ENCODE measurements around the gene TCEANC2.

DNA sequence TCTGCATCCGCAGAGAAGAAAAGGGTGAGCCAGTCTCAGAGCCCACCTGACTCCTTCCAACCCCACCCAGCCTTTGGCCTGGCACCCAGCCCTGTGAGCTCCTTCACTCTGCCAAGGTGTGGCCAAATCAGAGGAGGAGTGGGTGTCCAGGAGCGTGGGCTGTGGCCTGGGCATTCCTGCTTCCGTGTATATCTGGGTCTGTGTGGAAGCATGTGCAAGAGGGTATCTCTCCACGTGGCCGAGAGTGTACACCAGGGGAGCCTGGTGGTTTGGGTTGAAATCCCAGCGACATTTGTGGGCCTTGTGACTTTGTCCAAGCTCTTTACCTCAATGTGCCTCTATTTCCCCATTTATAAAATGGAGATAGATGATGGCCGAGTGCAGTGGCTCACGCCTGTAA lies 69.6 kb downstream of the TCEANC2 start:
- TF ChIP-seq, protein P1, sequence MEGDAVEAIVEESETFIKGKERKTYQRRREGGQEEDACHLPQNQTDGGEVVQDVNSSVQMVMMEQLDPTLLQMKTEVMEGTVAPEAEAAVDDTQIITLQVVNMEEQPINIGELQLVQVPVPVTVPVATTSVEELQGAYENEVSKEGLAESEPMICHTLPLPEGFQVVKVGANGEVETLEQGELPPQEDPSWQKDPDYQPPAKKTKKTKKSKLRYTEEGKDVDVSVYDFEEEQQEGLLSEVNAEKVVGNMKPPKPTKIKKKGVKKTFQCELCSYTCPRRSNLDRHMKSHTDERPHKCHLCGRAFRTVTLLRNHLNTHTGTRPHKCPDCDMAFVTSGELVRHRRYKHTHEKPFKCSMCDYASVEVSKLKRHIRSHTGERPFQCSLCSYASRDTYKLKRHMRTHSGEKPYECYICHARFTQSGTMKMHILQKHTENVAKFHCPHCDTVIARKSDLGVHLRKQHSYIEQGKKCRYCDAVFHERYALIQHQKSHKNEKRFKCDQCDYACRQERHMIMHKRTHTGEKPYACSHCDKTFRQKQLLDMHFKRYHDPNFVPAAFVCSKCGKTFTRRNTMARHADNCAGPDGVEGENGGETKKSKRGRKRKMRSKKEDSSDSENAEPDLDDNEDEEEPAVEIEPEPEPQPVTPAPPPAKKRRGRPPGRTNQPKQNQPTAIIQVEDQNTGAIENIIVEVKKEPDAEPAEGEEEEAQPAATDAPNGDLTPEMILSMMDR (IDR thresholded peaks at IDR 0.05; ENCODE audit: poor library complexity, severe bottlenecking), result no peak
- no peak for TF ChIP-seq RAD21 (conservative IDR thresholded peaks at IDR 0.05)
